GM18861 (cell line): ENCODE data around the gene TBX21.
A peak's percentile ranks its signal among the peaks of the same experiment; 100 is the strongest.

Experiments
- ATAC-seq: cut with Tn5 transposase; IDR thresholded peaks from one replicate; pipeline ENCODE4 v1.9.1; 2021; ENCODE audit not compliant: unreplicated experiment

TBX21 gene, protein sequence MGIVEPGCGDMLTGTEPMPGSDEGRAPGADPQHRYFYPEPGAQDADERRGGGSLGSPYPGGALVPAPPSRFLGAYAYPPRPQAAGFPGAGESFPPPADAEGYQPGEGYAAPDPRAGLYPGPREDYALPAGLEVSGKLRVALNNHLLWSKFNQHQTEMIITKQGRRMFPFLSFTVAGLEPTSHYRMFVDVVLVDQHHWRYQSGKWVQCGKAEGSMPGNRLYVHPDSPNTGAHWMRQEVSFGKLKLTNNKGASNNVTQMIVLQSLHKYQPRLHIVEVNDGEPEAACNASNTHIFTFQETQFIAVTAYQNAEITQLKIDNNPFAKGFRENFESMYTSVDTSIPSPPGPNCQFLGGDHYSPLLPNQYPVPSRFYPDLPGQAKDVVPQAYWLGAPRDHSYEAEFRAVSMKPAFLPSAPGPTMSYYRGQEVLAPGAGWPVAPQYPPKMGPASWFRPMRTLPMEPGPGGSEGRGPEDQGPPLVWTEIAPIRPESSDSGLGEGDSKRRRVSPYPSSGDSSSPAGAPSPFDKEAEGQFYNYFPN

DNA sequence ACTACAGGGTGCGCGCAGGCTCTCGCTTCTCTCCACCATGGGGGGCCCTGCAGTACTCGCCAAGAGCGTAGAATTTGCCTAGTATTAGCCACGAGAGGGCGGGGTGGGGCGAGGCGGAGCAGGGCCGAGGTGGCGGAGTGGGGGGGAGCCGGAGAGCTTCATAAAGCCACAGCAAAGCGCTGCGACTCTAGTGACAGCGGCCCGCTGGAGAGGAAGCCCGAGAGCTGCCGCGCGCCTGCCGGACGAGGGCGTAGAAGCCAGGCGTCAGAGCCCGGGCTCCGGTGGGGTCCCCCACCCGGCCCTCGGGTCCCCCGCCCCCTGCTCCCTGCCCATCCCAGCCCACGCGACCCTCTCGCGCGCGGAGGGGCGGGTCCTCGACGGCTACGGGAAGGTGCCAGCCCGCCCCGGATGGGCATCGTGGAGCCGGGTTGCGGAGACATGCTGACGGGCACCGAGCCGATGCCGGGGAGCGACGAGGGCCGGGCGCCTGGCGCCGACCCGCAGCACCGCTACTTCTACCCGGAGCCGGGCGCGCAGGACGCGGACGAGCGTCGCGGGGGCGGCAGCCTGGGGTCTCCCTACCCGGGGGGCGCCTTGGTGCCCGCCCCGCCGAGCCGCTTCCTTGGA is at the start of gene TBX21:
TBX21 (plus strand) TSS at position 190 of the 627 bp plus-strand sequence; CDS start at position 409, 219 bp downstream.
- ATAC-seq = peak; percentile 40

DNA sequence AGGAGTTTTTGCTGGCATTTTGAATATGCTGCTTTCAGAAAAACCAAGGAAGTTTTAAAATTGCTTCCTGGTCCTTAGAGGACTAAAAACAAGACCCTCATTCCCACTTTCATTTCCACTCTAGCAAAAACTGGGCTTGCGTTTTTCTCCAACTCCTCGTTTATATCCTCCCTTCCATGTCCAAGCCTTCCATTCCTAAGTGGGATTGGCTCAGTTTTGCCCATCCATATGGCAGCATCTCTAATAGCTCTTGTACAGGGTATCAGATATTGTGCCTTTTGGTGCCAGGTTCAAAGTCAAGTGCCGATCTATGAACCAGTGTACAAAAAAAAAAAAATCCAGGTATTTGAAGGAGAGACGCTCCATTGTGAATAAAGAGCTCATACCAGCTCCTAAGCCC is 49.0 kb upstream of the TBX21 start:
- ATAC-seq = no peak

DNA sequence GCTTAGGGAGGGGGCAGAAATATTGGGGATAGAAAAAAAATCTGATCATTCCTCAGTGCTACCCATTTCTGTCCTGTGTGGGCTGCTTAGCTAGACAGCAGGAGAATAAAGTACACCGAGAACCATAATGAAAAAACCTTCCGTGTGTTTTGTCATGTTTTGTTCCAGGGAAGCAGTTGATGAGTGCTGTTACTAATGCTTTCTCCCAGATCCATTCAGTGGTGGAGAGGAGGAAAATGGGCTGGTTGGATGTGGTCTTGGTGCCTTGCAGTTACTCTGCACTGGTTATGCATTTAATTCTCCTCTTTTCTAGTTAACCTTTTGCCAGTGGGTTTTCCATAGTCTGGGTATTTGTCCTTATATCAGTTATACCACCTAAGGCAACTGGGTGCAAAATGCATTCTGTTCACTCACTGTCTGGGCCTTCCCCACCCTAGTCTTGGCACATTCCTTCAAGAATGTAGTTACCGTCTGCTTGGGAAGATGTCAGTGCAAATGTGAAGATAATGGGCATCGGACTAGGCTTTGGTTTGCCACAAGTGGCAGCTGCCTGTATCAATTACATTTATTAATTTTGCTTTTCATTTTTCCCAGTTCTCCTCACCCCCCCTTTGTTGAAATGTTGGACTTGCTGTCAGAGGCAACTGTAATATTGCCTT is 48.4 kb upstream of the TBX21 start:
- ATAC-seq = no peak

DNA sequence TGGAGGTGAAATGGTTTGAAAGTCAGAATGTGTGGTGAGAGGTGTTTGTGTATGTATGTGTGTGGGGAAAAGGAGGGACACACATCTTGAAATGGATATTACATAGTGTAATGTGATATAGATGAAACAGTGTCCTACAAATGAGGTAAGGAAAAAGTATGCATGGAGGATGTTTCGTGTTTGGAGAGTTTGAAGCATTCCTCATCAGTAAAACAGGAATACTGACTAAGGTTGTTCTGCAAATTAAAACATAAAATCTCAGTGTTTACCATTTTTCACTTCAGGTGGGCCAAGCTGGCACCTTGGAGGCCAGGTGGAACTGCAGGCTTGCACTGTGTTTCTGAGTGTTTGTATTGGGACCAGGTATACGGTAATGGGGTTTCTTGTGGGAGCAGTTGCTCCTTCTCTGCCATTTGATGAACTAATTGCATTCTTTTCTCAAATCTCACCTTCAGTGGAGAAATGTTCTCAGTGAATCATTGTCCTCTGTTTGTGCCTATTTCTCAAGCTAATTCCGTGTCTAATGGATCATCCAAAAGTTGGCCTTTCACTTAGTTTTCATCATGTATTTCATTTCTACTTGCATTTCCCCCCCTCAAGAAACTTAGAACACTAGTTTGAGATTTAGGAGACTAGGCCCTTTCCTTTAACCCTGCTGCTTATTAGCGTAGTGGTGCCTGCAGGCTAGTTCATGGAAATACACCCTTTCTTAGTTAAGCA is 47.3 kb upstream of the TBX21 start:
- ATAC-seq = no peak

DNA sequence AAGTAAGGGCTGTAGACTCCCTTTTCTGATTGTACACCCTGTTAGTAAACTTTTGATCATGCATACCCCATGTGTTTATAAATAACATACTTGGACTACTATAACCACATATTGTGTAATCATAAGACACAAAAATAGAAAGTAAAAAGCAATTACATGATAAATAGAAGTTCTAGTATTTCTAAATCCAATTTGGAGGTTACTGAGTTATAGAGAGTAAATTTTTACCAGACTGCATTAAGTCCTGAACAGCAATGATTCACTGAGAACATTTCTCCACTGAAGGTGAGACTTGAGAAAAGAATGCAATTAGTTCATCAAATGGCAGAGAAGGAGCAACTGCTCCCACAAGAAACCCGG is 46.8 kb upstream of the TBX21 start:
- ATAC-seq = no peak

DNA sequence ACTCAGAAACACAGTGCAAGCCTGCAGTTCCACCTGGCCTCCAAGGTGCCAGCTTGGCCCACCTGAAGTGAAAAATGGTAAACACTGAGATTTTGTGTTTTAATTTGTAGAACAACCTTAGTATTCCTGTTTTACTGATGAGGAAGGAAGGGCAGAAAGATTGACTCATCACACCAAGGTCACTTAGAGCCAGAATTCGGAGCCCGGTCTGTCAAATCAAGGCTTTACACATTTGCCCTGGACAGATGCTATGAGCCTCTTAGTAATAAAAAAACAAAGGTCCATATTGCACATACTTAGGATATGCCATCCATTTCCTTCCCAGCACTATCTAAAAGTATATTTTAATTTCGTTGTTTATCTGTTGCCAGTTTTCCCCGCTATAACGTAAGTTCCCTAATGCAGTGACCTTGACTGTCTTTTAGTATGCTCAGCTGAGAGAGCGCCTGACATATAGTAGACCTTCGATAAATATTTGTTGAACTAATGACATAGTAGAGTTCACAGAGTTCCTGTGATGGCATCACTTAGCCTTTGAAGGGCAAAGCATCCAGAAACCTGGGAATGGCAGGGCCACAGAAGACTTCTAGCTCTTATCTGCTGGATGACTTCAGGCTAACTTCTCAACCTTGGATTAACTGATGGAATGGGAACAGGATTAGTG is 46.2 kb upstream of the TBX21 start:
- no peak for ATAC-seq

DNA sequence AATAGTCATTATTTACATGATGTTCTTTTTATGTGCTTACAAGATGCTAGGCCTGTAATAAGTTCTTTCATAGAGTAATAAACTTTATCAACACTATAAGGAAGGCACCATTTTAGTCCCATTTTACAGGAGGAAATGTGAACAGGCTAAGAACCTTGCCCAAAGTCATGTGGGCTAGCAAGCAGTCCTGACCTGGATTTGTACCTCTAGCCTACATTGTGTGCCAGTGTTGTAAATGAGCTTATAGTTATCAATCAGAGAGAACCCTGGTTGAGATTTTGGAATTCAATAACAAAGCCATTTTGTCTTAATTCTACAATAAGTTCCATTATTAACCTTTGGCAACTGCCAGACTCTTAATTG is 45.7 kb upstream of the TBX21 start:
- ATAC-seq = no peak

DNA sequence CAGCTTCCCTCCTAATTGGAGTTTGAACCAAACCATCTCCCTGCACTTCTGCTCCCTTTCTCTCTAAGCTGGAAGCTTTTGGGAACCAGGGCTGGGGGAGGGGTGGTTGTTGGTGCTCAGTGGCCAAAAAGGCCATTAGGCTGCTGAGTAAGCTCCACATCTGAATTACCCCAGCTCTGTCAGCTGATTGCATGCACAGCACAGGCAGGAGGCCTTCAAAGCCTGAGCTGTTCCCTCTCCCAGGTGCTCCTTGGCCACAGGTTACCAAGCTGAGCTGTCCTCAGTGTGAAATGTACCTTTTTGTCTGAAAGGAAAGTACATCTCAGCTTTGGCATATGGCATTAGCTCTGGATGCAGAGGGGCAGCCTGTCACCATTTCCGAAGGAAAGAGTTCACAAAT is 45.3 kb upstream of the TBX21 start:
- ATAC-seq = no peak

DNA sequence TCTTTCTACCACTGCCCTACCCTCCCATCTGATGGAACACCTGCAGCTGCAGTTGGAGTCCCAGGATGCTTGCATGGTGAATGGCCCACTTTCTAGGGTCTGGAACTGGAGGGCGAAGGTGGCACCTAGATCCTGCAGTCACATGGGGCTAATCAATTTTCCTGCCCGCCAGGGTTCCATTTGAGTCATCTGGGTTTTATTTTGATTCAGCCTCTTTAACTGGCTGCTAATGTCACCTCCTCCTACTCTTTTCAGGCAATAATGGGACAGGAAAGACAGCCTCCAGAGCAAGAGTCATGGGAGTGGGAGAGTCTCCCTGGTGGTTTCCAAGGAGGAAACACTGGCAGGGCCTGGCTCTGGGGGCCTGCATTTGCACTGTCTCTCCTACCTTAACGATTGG is 42.9 kb upstream of the TBX21 start:
- no peak for ATAC-seq

DNA sequence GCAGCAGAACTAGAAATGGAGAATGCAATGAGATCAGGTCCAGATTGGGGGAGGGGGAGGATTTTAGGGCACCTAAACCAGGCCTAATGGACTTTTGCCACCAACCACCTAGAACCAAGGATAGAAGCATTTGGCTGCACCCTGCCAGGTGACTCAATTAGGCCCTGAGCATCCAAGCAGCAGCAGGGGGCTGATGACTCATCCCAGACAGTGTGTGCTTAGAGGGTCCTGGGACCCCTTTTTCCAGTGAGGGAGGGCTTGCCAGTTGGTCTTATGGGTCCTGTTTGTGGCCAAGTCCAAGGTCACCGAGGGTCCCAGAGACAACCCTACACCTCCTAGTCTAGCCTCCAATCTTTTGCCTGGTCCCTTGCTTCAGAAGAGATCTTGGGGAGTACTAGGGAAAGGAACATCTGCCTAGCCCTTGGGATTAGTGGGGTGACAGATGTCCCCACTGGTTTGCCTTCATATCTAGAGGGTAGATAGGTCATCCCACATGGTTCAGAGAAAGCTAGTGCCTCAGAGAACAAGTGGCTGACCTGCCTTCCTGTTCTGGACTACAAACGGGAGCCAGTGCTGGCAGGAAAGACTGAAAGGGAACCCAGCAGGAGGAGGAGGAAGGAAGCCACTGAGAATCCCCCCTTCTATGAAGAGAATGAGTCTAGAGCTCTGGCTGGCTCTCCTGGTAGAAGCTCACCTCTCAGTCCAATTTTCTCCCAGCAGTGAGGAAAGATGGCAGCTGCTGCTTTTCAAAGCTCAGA is 40.7 kb upstream of the TBX21 start:
- ATAC-seq = no peak

DNA sequence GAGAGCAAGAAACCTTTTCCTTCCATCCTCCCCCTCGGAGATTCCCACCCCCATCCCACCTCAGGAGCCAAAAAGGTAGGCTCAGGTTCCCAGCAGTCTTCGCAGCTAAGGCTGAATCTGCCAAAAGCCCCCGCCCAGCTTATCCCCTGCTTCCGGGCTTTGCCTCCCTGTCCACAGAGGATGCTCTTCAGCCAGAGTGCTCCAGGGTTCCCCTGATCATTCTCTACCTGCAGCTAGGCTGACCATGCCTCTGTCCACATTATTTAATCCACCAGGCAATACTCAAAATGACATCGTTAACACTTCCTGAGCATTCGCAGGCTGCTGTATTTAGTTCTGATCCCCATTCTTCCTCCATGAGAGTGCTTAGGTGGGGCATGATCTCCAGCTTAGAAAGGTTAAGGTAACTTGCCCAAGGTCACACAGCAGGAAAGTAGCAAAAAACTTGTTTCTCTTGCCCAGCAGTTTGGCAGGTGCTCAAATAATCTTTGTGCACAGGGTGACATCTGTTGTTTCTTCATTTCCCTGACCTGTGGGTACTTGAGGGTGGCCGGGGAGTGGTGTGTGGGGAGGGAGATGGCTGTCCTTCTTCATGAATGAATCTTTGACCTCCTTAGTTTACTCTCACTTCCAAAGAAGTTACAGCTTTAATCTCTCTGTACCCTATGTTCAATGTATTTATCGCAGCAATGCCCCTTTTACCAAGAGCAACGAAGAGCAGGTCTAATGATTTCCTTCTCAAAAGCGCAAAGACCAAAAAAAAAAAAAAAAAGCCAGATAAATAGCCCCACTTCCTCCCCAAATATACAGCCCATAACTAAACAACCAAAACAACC is 39.9 kb upstream of the TBX21 start:
- no peak for ATAC-seq

DNA sequence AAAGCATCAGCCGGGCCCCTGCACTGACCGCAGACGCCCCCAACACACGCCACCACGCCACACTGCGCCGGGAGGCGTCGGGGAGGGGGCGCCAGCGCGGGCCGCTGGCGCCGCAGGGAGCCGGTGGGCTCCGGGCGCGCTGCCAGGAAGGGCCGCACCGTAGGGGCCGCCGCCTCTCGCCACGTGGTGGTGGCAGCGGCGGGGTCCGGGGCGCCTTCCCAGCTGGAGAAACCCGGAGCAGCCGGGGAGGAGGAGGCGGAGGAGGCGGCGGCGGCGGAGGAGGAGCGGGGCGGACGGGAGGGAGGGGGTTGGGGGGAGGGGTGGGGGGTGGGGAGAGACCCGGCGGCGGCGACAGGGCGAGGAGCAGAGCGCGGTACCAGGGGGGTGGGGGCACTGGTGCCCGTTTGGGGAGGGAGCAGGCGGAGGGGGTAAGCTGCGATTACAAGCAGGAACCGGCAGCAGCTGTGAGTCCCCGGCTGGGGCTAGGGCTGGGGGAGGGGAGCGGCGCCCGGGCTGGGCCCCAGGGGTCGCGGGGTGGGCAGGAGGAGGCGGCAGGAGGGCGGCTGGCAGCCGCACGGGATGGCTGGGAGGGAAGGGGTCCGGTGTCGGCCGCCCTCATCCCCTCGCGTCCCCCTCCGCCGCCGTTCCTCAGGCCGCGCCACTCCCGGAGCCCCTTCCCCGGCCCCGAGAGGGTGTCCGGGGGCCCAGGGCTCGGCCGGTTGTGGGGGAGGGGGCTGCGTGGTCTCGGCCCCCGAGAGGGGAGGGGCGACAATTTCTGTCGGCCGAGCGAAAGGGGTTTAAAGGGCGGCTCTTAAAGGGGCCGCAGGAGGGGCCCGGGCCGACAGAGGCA is 39.1 kb upstream of the TBX21 start, which contains the start of gene TBKBP1:
TBKBP1 (plus strand) TSS at position 431 of the 850 bp plus-strand sequence. CDS start 1,952 bp downstream, outside the sequence.
- no peak for ATAC-seq

DNA sequence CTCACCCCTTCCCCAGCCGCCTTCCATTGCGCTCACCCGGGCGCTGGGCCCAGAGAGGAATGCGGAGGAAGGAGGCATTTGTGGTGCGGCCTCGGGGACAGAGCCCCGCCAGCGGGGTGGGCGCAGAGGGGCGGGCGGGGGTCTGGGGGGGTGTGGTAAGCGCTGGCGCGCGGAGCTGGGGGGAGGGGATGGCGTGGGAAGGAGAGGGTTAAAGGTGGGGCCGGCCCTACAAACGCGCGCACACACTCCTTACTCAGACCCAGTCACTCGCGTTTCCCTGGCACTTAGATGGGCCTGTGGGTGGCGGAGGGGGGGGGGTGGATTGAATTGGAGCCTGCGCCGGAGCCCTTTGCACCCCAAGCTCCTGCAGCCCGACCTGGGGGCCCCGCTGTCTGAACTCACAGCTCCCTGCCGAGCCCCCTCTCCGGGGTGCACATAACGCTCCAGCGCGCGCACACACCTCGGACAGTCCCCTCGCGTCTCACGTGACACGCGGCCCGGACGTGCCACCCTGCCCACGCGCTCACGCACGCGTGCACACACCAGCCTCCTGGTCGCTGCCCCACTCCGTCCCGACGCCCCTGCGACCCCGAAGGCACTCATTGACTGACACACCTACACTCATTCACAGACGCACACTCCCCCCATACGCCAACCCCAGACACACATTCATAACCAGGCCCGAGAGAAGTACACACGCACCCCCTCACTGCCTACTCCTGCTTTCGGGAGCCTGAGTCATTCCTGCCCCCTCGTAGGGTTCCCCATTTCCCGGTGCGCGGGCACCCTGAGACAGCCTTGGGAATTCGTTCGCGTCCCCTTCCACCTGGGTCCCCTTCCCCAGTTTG is 38.2 kb upstream of the TBX21 start:
- no peak for ATAC-seq

DNA sequence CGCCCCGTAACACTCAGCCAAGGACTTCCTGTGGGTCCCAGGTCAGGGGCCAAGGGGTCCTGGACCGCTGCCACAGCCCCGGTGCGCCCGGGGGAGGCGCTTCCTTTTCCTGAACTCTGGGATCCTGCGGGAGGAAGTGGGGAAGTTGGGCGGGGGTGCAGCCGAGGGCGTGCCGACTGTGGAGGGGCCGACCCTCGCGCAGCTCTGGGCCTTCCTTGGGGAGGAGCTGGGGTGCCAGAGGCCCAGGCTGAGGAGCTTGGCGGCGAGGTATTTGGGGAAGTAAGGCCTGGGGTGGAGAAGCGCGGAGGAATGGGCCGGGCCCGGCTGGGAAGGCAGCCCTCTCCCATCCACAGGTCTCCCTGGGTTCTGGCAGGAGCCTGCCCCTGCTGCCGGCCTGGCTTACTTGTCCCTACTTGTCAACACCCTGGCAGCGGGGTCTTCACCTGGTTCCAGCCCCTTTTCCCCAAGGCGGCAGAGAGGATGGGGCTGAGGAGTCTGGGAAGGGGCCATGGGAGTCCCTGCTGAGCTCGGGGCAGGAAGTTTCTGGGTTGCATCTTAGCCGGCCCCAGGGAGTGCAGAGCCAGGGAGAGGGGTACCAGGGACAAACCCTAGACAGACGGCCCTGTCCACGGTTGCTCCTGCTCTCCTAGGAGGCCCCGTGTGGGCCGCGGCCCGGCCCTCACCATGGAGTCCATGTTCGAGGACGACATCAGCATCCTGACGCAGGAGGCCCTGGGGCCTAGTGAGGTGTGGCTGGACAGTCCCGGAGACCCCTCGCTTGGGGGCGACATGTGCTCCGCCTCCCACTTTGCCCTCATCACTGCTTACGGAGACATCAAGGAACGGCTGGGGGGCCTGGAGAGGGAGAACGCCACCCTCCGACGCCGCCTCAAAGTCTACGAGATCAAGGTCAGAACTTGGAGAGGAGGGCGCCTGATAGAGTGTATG is 37.3 kb upstream of the TBX21 start:
- ATAC-seq = no peak

DNA sequence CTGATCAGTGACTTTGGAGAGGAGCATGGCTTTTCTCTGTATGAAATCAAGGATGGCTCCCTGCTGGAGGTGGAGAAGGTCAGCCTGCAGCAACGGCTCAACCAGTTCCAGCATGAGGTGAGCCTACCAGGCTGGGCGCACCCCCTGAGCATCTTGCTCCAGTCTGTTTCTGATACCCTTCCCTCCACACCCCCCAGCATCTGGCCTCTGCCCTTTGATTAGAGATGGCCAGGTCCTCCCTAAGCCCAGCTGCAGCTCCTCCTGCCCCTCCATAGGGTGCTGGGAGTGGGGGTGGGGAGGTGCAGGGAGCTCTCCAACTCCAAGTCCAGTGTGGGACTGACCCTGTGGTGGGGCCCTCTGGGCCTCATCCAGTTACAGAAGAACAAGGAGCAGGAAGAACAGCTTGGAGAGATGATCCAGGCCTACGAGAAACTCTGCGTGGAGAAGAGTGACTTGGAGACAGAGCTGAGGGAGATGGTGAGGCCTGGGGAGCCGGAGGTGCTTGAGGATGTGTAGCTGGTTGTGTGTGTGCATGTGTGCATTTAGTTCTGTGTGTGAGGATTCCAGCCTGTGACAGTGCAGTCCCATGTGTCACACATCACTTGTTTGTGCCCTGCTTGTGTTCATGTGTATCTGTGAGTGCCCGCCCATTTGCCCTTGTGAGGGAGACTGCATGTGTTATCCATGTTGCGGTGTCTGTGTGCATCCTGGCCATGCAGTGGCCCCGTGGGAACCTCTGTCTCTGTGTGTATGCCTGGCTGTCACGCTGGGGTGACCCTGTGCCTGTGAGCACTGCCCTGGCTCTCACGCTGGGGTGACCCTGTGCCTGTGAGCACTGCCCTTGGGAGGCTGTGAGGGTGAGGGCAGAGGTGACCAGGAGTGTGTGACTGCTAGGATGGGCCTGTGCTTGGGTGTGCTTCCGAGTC is 36.1 kb upstream of the TBX21 start:
- ATAC-seq = no peak
